ENCODE data around the gene ZNF524. TPM values are rescaled to one million over a fixed set of nuclear protein-coding genes. Genes with fewer than 3 reads are reported as not detected.
A peak's percentile ranks its signal among the peaks of the same experiment; 100 is the strongest.

Gene ZNF524
- total and polyA plus RNA-seq, 2 donors, result 13.3 to 25.0 TPM

- no peak for DNase-seq (ENCODE audit: low read depth in 6 of 9, low spot score in 9 of 9)
- Histone ChIP-seq H3K36me3 (ENCODE audit: control insufficient read depth in 2 of 2, insufficient read depth in 2 of 2, low read length in 1 of 2) (peaks cover 11 to 12% of the 10 kb centered on the region in 2 donors), H3K9me3 (ENCODE audit: control insufficient read depth in 2 of 2, insufficient read depth in 1 of 2, low read length in 1 of 2) (peaks cover 0 to 15% of the 10 kb centered on the region in 2 donors), H3K27ac (ENCODE audit: low read depth in 1 of 2, low read length in 1 of 2) (no peak overlapping the region), H3K4me3 (ENCODE audit: low read length in 2 of 2) (peak overlapping the region; percentile 63 to 65), H3K4me1 (ENCODE audit: control insufficient read depth in 2 of 2, insufficient read depth in 2 of 2, low read length in 2 of 2) (peaks cover 33 to 65% of the 10 kb centered on the region in 2 donors), H3K27me3 (ENCODE audit: control insufficient read depth in 2 of 2, insufficient read depth in 1 of 2, low read length in 1 of 2) (peaks cover 0 to 16% of the 10 kb centered on the region in 2 donors)
- 73% methylated on average over 12 of the region's 12 CpGs for WGBS
Measured at GRCh38 chr19:55644191-55644833, 44.2 kb downstream of the ZNF524 start.

DNA sequence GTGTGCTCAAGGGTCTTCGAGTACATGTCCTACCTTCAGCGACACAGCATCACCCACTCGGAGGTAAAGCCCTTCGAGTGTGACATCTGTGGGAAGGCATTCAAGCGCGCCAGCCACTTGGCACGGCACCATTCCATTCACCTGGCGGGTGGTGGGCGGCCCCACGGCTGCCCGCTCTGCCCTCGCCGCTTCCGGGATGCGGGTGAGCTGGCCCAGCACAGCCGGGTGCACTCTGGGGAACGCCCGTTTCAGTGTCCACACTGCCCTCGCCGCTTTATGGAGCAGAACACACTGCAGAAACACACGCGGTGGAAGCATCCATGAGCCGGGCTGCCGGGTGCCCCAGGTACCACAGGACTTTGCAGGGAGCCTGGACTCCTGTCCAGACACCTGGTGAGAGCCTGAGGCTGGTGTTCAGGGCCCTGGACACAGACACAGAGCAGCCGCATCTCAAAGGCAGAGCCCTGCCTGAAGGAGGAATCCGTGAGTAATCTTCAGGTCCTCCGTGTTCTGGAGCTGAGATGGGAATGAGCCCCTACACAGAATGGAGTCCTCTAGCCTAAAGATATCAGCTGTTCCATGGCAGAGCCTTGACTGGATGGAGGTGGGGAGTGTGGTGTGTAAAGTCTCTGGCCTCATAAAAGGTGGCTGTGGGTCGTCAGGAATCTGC is 44.9 kb downstream of the ZNF524 start:
- peaks cover 0 to 11% of the 10 kb centered on the region in 2 donors for H3K9me3 ChIP-seq (ENCODE audit: control insufficient read depth in 2 of 2, insufficient read depth in 1 of 2, low read length in 1 of 2)
- DNase-seq (ENCODE audit: low read depth in 6 of 9, low spot score in 9 of 9), result no peak
- no peak overlapping the region for H3K27ac ChIP-seq (ENCODE audit: low read depth in 1 of 2, low read length in 1 of 2)
- WGBS, result 96% methylated on average over 28 of the region's 28 CpGs
- H3K4me3 ChIP-seq (ENCODE audit: low read length in 2 of 2), result no peak overlapping the region
- peaks cover 0 to 16% of the 10 kb centered on the region in 2 donors for H3K27me3 ChIP-seq (ENCODE audit: control insufficient read depth in 2 of 2, insufficient read depth in 1 of 2, low read length in 1 of 2)
- peaks cover 11 to 12% of the 10 kb centered on the region in 2 donors for H3K36me3 ChIP-seq (ENCODE audit: control insufficient read depth in 2 of 2, insufficient read depth in 2 of 2, low read length in 1 of 2)
- H3K4me1 ChIP-seq (ENCODE audit: control insufficient read depth in 2 of 2, insufficient read depth in 2 of 2, low read length in 2 of 2), result peaks cover 33 to 63% of the 10 kb centered on the region in 2 donors

DNA sequence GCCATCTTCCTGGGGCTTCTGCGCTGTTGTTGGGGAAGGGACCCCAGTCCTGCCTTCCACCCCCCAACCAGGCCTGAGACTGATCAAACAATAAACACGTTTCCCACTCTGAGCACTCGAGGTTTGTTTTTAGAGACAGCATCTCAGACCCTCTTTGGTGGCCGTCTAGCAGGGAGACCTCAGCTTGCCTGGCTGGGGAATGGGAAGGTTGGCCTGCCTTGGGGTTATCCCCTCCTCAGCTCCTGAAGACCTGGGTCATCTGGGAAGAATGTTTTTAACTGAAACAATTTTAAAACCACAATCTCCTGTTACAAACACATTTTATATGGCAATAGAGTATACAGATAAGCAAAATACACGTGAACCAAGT is 45.4 kb downstream of the ZNF524 start:
- Histone ChIP-seq H3K4me1 (ENCODE audit: control insufficient read depth in 2 of 2, insufficient read depth in 2 of 2, low read length in 2 of 2) (peaks cover 31 to 58% of the 10 kb centered on the region in 2 donors), H3K27me3 (ENCODE audit: control insufficient read depth in 2 of 2, insufficient read depth in 1 of 2, low read length in 1 of 2) (peaks cover 0 to 16% of the 10 kb centered on the region in 2 donors), H3K4me3 (ENCODE audit: low read length in 2 of 2) (no peak overlapping the region), H3K27ac (ENCODE audit: low read depth in 1 of 2, low read length in 1 of 2) (no peak overlapping the region), H3K9me3 (ENCODE audit: control insufficient read depth in 2 of 2, insufficient read depth in 1 of 2, low read length in 1 of 2) (peaks cover 0 to 6% of the 10 kb centered on the region in 2 donors), H3K36me3 (ENCODE audit: control insufficient read depth in 2 of 2, insufficient read depth in 2 of 2, low read length in 1 of 2) (peaks cover 11 to 12% of the 10 kb centered on the region in 2 donors)
- WGBS, result 96% methylated on average over 5 of the region's 5 CpGs
- DNase-seq (ENCODE audit: low read depth in 6 of 9, low spot score in 9 of 9), result no peak

DNA sequence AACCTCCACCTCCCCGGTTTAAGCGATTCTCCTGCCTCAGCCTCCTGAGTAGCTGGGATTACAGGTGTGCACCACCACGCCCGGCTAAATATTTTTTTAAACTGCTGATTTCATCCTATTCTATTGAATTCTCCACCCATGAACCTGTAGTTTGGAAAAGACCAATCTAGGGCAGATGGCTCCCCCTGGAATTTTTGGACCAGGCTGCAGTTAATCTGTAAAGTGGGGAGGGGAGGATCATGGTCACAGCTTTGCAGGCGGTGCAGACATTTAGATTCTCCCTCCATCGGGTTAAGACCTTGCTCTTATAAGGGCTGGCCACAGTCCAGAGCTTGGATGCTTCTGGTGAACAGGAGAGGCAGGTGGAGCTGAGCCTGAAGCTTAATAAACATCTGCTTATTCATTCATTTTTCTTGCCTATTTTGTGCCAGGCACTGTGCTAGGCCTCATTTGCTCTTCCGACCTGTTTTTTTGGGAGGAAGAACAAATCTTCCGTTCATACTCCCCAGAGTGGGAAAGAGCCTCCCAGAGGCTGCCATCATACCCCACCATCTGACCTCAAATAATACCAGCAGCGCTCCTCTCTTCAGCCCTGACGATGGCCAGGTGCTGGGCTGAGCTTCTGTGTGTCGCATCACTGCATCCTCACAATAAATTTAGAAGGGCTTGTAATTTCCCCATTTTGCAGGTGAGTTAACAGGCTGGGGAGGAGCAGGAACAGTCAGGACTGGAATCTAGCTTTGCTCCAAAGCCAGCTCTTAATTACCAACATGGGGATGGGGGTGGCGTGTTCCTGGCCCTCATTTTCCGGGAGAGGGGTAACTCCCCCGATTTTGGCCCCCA is 47.0 kb downstream of the ZNF524 start:
- no peak for DNase-seq (ENCODE audit: low read depth in 6 of 9, low spot score in 9 of 9)
- WGBS, result 63% methylated on average over 14 of the region's 14 CpGs
- Histone ChIP-seq H3K27ac (ENCODE audit: low read depth in 1 of 2, low read length in 1 of 2) (peak overlapping the region; percentile 49 to 61), H3K4me3 (ENCODE audit: low read length in 2 of 2) (peak overlapping the region; percentile 57 to 73), H3K36me3 (ENCODE audit: control insufficient read depth in 2 of 2, insufficient read depth in 2 of 2, low read length in 1 of 2) (peaks cover 12 to 13% of the 10 kb centered on the region in 2 donors), H3K4me1 (ENCODE audit: control insufficient read depth in 2 of 2, insufficient read depth in 2 of 2, low read length in 2 of 2) (peaks cover 30 to 48% of the 10 kb centered on the region in 2 donors), H3K27me3 (ENCODE audit: control insufficient read depth in 2 of 2, insufficient read depth in 1 of 2, low read length in 1 of 2) (peaks cover 0 to 12% of the 10 kb centered on the region in 2 donors), H3K9me3 (ENCODE audit: control insufficient read depth in 2 of 2, insufficient read depth in 1 of 2, low read length in 1 of 2) (peaks cover 0 to 4% of the 10 kb centered on the region in 2 donors)

- Histone ChIP-seq H3K27ac (ENCODE audit: low read depth in 1 of 2, low read length in 1 of 2) (peak within 1 kb of the TSS; percentile 62 to 73), H3K4me3 (ENCODE audit: low read length in 2 of 2) (peak within 1 kb of the TSS; percentile 57 to 73), H3K9me3 (ENCODE audit: control insufficient read depth in 2 of 2, insufficient read depth in 1 of 2, low read length in 1 of 2) (peaks cover 0 to 4% of the 10 kb centered on the region in 2 donors), H3K36me3 (ENCODE audit: control insufficient read depth in 2 of 2, insufficient read depth in 2 of 2, low read length in 1 of 2) (peaks cover 12 to 14% of the 10 kb centered on the region in 2 donors), H3K27me3 (ENCODE audit: control insufficient read depth in 2 of 2, insufficient read depth in 1 of 2, low read length in 1 of 2) (peaks cover 0 to 3% of the 10 kb centered on the region in 2 donors), H3K4me1 (ENCODE audit: control insufficient read depth in 2 of 2, insufficient read depth in 2 of 2, low read length in 2 of 2) (peaks cover 22 to 42% of the 10 kb centered on the region in 2 donors)
- peak in 2 of 9 donors; percentile 60 to 82 for DNase-seq (ENCODE audit: low read depth in 6 of 9, low spot score in 9 of 9)
- 1% methylated on average over 87 of the region's 87 CpGs for WGBS
Measured at GRCh38 chr19:55647732-55648584, 47.9 kb downstream of the ZNF524 start, which contains the start of gene CCDC106. Gene CCDC106 (plus strand): TSS chr19:55648212. CDS start chr19:55649047, 835 bp downstream.

DNA sequence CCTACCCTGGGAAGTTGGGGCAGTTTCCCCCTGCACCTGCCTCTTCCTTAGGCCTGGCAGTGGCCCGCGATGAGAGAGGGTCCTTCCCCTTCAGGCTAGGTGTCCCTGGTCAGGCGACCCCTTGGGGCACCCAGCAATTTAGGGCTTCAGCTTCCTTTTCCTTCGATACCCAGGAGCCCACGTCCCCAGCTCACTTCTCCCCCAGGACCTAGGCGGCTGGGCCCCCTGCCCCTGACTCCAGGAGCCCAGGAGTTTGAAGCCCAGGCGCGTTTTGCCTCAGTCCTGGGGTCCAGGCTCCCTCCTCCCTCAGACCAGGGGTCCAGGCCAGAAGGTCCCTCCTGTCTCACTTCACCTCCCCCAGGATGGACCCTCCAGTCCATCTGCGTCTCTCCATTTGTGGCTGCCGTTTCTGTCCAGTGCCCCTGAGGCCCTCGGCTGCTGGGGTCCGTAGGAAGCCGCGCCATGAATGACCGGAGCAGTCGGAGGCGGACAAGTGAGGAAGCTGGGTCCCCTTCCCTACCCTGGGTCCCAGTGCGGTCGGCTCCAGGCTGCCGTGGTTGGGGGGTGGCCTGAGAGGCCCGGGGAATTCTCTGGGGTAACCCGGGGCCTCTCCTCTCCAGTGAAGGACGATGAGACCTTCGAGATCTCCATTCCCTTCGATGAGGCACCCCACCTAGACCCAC is 48.6 kb downstream of the ZNF524 start:
- 43% methylated on average over 25 of the region's 25 CpGs for WGBS
- Histone ChIP-seq H3K4me1 (ENCODE audit: control insufficient read depth in 2 of 2, insufficient read depth in 2 of 2, low read length in 2 of 2) (peaks cover 19 to 41% of the 10 kb centered on the region in 2 donors), H3K9me3 (ENCODE audit: control insufficient read depth in 2 of 2, insufficient read depth in 1 of 2, low read length in 1 of 2) (no peaks in the 10 kb centered on the region), H3K27me3 (ENCODE audit: control insufficient read depth in 2 of 2, insufficient read depth in 1 of 2, low read length in 1 of 2) (no peaks in the 10 kb centered on the region), H3K4me3 (ENCODE audit: low read length in 2 of 2) (peak overlapping the region; percentile 57 to 73), H3K36me3 (ENCODE audit: control insufficient read depth in 2 of 2, insufficient read depth in 2 of 2, low read length in 1 of 2) (peaks cover 12 to 14% of the 10 kb centered on the region in 2 donors), H3K27ac (ENCODE audit: low read depth in 1 of 2, low read length in 1 of 2) (peak overlapping the region in 1 of 2 donors; percentile 62)
- no peak for DNase-seq (ENCODE audit: low read depth in 6 of 9, low spot score in 9 of 9)

GRCh38 chr19:55649268-55650125 is 49.4 kb downstream of the ZNF524 start:
- Histone ChIP-seq H3K27me3 (ENCODE audit: control insufficient read depth in 2 of 2, insufficient read depth in 1 of 2, low read length in 1 of 2) (no peaks in the 10 kb centered on the region), H3K9me3 (ENCODE audit: control insufficient read depth in 2 of 2, insufficient read depth in 1 of 2, low read length in 1 of 2) (no peaks in the 10 kb centered on the region), H3K4me3 (ENCODE audit: low read length in 2 of 2) (no peak overlapping the region), H3K27ac (ENCODE audit: low read depth in 1 of 2, low read length in 1 of 2) (no peak overlapping the region), H3K36me3 (ENCODE audit: control insufficient read depth in 2 of 2, insufficient read depth in 2 of 2, low read length in 1 of 2) (peaks cover 12 to 14% of the 10 kb centered on the region in 2 donors), H3K4me1 (ENCODE audit: control insufficient read depth in 2 of 2, insufficient read depth in 2 of 2, low read length in 2 of 2) (peaks cover 13 to 35% of the 10 kb centered on the region in 2 donors)
- DNase-seq (ENCODE audit: low read depth in 6 of 9, low spot score in 9 of 9), result no peak
- 90% methylated on average over 17 of the region's 17 CpGs for WGBS

Measured in thymus (tissue), 11 donors.